ENCODE data around the gene SDCCAG8.

DNA sequence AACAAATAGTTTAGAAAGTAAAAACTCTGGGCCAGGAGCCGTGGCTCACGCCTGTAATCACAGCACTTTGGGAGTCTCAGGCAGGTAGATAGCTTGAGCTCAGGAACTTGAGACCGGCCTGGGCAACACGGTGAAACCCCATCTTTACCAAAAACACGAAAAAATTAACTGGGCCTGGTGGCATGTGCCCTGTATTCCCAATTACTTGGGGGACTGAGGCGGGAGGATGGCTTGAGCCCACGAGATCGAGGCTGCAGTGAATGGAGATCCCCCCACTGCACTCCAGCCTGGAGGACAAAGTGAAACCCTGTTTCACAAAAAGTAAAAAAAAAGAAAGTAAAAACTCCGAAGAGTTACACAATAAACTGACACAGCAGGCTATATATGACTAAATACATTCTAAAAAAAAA is 11.4 kb upstream of the SDCCAG8 start:
- TF ChIP-seq CTCF (IDR thresholded peaks at IDR 0.05; ENCODE audit: control extremely low read depth in 1 of 3, insufficient read depth in 1 of 3, low read depth in 1 of 3, low read length in 3 of 3) (no peak), POLR2A (IDR thresholded peaks at IDR 0.05; ENCODE audit: control extremely low read depth in 1 of 2, low read depth in 2 of 2, low read length in 2 of 2) (no peak), JUN (IDR thresholded peaks at IDR 0.05; ENCODE audit: low read depth, low read length) (no peak), RFX5 (IDR thresholded peaks at IDR 0.05; ENCODE audit: borderline replicate concordance, low read depth, low read length) (no peak), EGR1 (IDR thresholded peaks at IDR 0.05; ENCODE audit: borderline replicate concordance, low read depth, low read length) (no peak), EP300 (IDR thresholded peaks at IDR 0.05; ENCODE audit: borderline replicate concordance in 1 of 2, low read depth in 2 of 2, low read length in 2 of 2) (no peak), YY1 (IDR thresholded peaks at IDR 0.05; ENCODE audit: low read depth, low read length) (no peak), TAF1 (IDR thresholded peaks at IDR 0.05; ENCODE audit: low read depth, low read length) (no peak), CEBPB (IDR thresholded peaks at IDR 0.05; ENCODE audit: low read depth, low read length) (no peak), RAD21 (IDR thresholded peaks at IDR 0.05 in 1 of 2, conservative IDR thresholded peaks at IDR 0.05 in 1 of 2; ENCODE audit: low read depth in 2 of 2, low read length in 2 of 2) (no peak)

Data from H1 (cell line).